Left lung (tissue), 10 donors: ENCODE data around the gene HAX1. TPM values are rescaled to one million over a fixed set of nuclear protein-coding genes. Genes with fewer than 3 reads are reported as not detected.

Experiments used
- ATAC-seq: fragments of 200-7000 bp; cut with Tn5 transposase; one replicate; pipeline ENCODE4 v1.9.1; 2020; ENCODE audit warnings: moderate library complexity
- DNase-seq, 4 donors: peaks; one replicate each; pipeline ENCODE4 v3.0.0-alpha.2; 2013 to 2020
- H3K27ac ChIP-seq, 2 donors: fragments of 200-600 bp; sonication (generic) in 1 of 2; one replicate each; pipeline versions ENCODE4 v1.5.0 to v1.8.0; 2020 to 2021
- H3K27me3 ChIP-seq, 2 donors: fragments of 200-600 bp; sonication (generic) in 1 of 2; one replicate each; pipeline versions ENCODE4 v1.5.0 to v1.8.0; 2020 to 2021
- H3K36me3 ChIP-seq, 2 donors: fragments of 200-600 bp; sonication (generic) in 1 of 2; one replicate each; pipeline versions ENCODE4 v1.5.0 to v1.8.0; 2020 to 2021
- H3K4me1 ChIP-seq, 2 donors: fragments of 200-600 bp; one replicate each; pipeline ENCODE4 v1.8.0; 2021
- H3K4me3 ChIP-seq, 2 donors: fragments of 200-600 bp; sonication (generic) in 1 of 2; one replicate each; pipeline versions ENCODE4 v1.5.0 to v1.8.0; 2020 to 2021; ENCODE audit warnings: mild to moderate bottlenecking in 1 of 2
- H3K9me3 ChIP-seq, 2 donors: fragments of 200-600 bp; sonication (generic) in 1 of 2; one replicate each; pipeline versions ENCODE4 v1.5.0 to v1.8.0; 2020 to 2021
- CTCF ChIP-seq, 2 donors: fragments of 200-600 bp; sonication (generic) in 1 of 2; IDR thresholded peaks; one replicate each; pipeline versions ENCODE4 v1.5.0 to v1.8.0; 2021; ENCODE audit warnings: antibody characterized with exemption in 2 of 2
- intact Hi-C, 2 donors: fragments of 100-400 bp; cut with DNase I; formaldehyde crosslinking; loops; one replicate each; pipeline versions ENCODE4 v1.11.2 to v1.14.2; 2022
- polyA plus RNA-seq, 6 donors: library from polyadenylated mRNA; unstranded; fragments of 120-200 nt; gene quantifications; one replicate each; pipeline ENCODE4 v1.2.1, GENCODE V29; 2013; ENCODE audit not compliant: insufficient read length in 6 of 6
- total RNA-seq, 2 donors: library from RNA; stranded (reverse); fragmentation: NEBNext Ultra II Directional; extraction: Animal tissue kit (Norgen Biotek cat#: 25700); gene quantifications; one replicate each; pipeline ENCODE4 v1.2.1, GENCODE V29; 2021
- donor health status: DM: no; HTN: yes; CAD: no.
- donor health status: DM: no; HTN: no; CAD: no.

HAX1 gene
- total and polyA plus RNA-seq, 8 donors, result 68.6 to 82.6 (median 79.1) TPM

- Histone ChIP-seq H3K27ac (no peak overlapping the region), H3K36me3 (peaks cover 8 to 100% of the 10 kb centered on the region in 2 donors), H3K4me1 (no peaks in the 10 kb centered on the region), H3K27me3 (no peaks in the 10 kb centered on the region), H3K9me3 (no peaks in the 10 kb centered on the region), H3K4me3 (no peak overlapping the region)
- DNase-seq (no peak), ATAC-seq (no peak)
- no peak for TF ChIP-seq CTCF (IDR thresholded peaks at IDR 0.05)
- intact Hi-C loops, result no loop called here
Observed at GRCh38 chr1:154241703-154242351, 30.6 kb upstream of the HAX1 start.

GRCh38 chr1:154253671-154254070, 18.8 kb upstream of the HAX1 start:
- H3K9me3 ChIP-seq, result no peaks in the 10 kb centered on the region
- H3K4me3 ChIP-seq, result no peak overlapping the region
- no peak for TF ChIP-seq CTCF (IDR thresholded peaks at IDR 0.05)
- H3K27me3 ChIP-seq, result no peaks in the 10 kb centered on the region
- intact Hi-C loops, result no loop called here
- ATAC-seq, result no peak
- no peak for DNase-seq
- H3K27ac ChIP-seq, result no peak overlapping the region
- no peaks in the 10 kb centered on the region for H3K4me1 ChIP-seq
- peaks cover 15 to 100% of the 10 kb centered on the region in 2 donors for H3K36me3 ChIP-seq

- DNase-seq, result no peak
- no peaks in the 10 kb centered on the region for H3K4me1 ChIP-seq
- H3K36me3 ChIP-seq, result peaks cover 17 to 100% of the 10 kb centered on the region in 2 donors
- ATAC-seq, result no peak
- H3K27me3 ChIP-seq, result no peaks in the 10 kb centered on the region
- H3K27ac ChIP-seq, result no peak overlapping the region
- no peak for TF ChIP-seq CTCF (IDR thresholded peaks at IDR 0.05)
- intact Hi-C loops, result no loop called here
- no peak overlapping the region for H3K4me3 ChIP-seq
- no peaks in the 10 kb centered on the region for H3K9me3 ChIP-seq
Observed at GRCh38 chr1:154256686-154257085, 15.7 kb upstream of the HAX1 start.

GRCh38 chr1:154258784-154259183, 13.6 kb upstream of the HAX1 start:
- DNase-seq, result no peak
- H3K4me1 ChIP-seq, result no peaks in the 10 kb centered on the region
- no peaks in the 10 kb centered on the region for H3K27me3 ChIP-seq
- ATAC-seq, result no peak
- no peaks in the 10 kb centered on the region for H3K9me3 ChIP-seq
- H3K36me3 ChIP-seq, result peaks cover 12 to 100% of the 10 kb centered on the region in 2 donors
- no peak for TF ChIP-seq CTCF (IDR thresholded peaks at IDR 0.05)
- no peak overlapping the region for H3K27ac ChIP-seq
- no peak overlapping the region for H3K4me3 ChIP-seq
- intact Hi-C loops, result no loop called here

GRCh38 chr1:154260127-154260526, 12.3 kb upstream of the HAX1 start:
- DNase-seq (no peak), ATAC-seq (no peak)
- peaks cover 12 to 99% of the 10 kb centered on the region in 2 donors for H3K36me3 ChIP-seq
- no peak overlapping the region for H3K4me3 ChIP-seq
- H3K27ac ChIP-seq, result no peak overlapping the region
- no peak for TF ChIP-seq CTCF (IDR thresholded peaks at IDR 0.05)
- H3K27me3 ChIP-seq, result no peaks in the 10 kb centered on the region
- H3K4me1 ChIP-seq, result peaks cover 0 to 4% of the 10 kb centered on the region in 2 donors
- intact Hi-C loops, result no loop called here
- no peaks in the 10 kb centered on the region for H3K9me3 ChIP-seq
